ENCODE results near the gene ZMIZ1. TPM values are rescaled to one million over a fixed set of nuclear protein-coding genes. Genes with fewer than 3 reads are reported as not detected.

Gene ZMIZ1
- total RNA-seq, 1 experiment from 2014 or later, result 20.4 TPM

DNA sequence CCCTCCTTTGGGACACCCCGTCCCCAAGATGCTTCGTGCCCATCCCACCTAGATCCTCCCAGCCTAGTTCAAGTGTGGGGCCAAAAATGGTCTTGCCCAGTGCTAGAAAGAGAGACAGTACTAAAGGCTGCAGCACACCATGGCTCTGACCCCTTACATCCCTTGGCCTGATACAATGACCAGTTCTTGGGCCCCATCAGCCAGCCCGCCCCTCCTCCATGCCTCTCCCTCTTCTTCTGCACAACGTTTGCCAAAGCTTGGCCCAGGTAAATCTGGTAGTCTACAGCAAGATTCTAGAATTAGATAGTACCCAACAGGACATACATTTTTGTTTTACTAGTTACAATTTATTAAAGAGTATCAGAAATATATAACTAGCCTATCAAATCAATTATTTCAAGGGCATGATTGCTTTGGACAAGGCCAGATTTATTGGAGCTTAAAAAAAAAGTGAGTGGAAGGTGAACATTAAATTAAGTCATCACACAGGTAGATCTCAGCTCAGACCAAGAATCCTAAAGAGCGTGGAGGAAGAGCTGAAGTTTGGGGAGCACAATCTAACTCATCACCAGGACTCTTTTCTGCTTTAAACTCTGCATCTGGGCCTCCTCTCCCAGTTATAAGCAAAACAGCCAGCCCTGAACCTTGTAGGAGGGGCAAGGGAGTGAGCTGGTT is 69.8 kb downstream of the ZMIZ1 start:
- Histone ChIP-seq H3K36me3 (replicated peaks; ENCODE audit: control insufficient read depth, insufficient read depth, low read length) (no peaks in the 10 kb centered on the region; the same call in none of the 2 replicates), H3K4me3 (ENCODE audit: insufficient read depth, low read depth, low read length) (no peak overlapping the region), H3K27me3 (ENCODE audit: control insufficient read depth, insufficient read depth, low read length) (no peaks in the 10 kb centered on the region)
- no peak for DNase-seq

DNA sequence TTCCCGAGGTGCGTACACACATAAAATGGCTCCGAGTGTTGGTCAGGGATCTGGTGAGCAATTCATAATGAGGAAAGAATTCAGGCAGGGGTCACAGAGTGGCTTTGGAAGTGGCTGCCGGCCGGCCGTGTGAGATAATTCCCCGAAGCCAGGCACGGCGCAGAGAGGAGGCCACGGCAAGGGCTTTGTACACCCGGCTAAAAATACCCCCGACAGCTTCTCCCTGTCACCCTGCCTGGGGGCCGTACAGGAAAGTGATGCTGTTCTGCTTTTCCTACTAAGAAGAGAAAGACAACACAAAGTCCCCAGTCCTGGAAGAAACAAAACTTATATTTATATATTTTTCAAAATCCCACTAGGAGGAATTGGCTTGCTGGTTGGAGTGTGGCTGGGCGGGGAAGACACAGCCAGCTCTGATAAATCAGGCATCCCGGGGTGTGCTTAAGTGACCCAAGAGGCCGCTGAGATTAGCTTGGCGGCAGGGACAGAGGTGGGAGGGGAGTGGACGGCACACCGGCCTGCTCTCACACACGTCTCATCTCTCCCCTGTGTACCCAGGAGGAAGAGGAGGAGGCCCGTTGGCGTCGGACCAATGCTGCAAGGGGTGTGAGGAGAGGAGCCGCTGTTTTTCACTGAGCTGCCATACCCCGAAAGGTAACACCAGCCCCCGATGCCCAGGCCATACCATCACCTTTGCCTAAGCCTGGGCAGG is 70.5 kb downstream of the ZMIZ1 start:
- Histone ChIP-seq H3K4me3 (ENCODE audit: insufficient read depth, low read depth, low read length) (no peak overlapping the region), H3K27me3 (ENCODE audit: control insufficient read depth, insufficient read depth, low read length) (no peaks in the 10 kb centered on the region), H3K36me3 (replicated peaks; ENCODE audit: control insufficient read depth, insufficient read depth, low read length) (no peaks in the 10 kb centered on the region; the same call in none of the 2 replicates)
- no peak for DNase-seq

DNA sequence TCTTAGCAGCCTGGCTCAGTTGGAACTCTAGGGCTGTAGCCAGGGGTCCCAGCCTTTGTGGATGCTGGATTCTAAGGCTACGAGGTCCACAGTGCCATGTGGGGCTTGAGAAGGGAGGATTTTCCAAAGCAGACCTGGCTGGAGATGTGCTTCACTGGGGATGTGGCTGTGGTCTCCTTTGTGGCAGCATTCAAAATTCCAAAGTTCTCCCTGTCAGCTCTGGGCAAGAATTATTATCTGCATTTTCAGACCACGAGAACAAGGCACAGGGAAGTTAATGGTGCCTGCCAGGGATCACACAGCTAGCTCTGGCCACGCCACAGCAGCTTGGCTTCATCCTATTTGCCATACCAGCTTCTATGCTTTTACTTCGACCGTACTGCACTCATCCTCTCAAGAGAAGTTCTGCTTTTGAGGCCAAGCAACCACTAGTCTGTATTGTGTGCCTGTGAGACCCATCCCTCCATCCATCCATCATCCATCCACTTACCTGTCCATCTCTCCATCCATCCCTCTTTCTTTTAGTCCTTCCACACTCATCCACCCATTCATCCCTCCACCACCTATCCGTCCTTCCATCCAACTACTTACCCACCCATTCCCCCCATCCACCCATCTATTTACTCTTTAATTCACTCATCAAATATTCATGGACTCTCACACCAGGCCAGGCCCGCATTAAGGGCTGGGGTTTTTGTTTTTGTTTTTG is 71.5 kb downstream of the ZMIZ1 start:
- H3K36me3 ChIP-seq (replicated peaks; ENCODE audit: control insufficient read depth, insufficient read depth, low read length), result no peaks in the 10 kb centered on the region; the same call in none of the 2 replicates
- no peak for DNase-seq
- H3K4me3 ChIP-seq (ENCODE audit: insufficient read depth, low read depth, low read length), result no peak overlapping the region
- H3K27me3 ChIP-seq (ENCODE audit: control insufficient read depth, insufficient read depth, low read length), result no peaks in the 10 kb centered on the region

DNA sequence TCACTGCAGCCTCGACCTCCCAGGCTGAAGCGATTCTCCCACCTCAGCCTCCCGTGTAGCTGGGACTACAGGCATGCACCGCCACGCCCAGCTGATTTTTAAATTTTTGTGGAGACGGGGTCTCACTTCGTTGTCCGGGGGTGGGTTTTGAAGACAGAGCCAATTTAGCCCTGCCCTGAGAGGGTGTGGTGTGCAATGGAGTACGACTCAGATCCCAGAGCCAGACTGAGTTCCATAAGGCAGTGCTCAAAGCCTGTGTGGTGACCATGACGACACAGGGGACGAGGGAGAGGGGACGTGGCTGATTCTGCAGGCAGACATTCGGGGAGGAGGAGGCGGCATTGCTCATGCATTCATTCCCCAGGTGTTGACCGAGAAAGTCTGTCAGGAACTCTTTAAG is 72.1 kb downstream of the ZMIZ1 start:
- Histone ChIP-seq H3K4me3 (ENCODE audit: insufficient read depth, low read depth, low read length) (no peak overlapping the region), H3K36me3 (replicated peaks; ENCODE audit: control insufficient read depth, insufficient read depth, low read length) (no peaks in the 10 kb centered on the region; the same call in none of the 2 replicates), H3K27me3 (ENCODE audit: control insufficient read depth, insufficient read depth, low read length) (no peaks in the 10 kb centered on the region)
- DNase-seq, result no peak

DNA sequence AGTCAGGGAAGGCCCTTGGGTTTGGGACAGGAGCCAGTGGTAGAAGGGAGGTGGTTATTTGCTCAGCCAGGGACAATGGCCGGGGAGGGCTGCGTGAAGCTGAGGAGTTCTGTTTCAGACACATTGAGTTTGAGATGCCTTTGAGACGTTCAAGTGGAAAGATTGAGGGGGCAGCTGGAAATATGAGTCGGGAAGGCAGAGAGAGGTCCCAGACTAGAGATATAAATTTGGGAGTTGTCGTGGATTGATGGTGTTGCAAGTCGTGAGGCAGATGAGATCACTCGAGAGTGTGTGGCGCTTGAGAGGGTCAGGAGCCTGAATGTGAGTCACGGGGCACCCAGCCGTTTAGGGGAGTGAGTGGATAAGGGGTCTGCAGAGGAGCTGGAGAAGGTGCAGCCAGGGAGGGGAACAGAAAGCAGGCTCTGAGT is 73.3 kb downstream of the ZMIZ1 start:
- no peak overlapping the region for H3K4me3 ChIP-seq (ENCODE audit: insufficient read depth, low read depth, low read length)
- DNase-seq, result no peak
- no peaks in the 10 kb centered on the region; the same call in none of the 2 replicates for H3K36me3 ChIP-seq (replicated peaks; ENCODE audit: control insufficient read depth, insufficient read depth, low read length)
- no peaks in the 10 kb centered on the region for H3K27me3 ChIP-seq (ENCODE audit: control insufficient read depth, insufficient read depth, low read length)

DNA sequence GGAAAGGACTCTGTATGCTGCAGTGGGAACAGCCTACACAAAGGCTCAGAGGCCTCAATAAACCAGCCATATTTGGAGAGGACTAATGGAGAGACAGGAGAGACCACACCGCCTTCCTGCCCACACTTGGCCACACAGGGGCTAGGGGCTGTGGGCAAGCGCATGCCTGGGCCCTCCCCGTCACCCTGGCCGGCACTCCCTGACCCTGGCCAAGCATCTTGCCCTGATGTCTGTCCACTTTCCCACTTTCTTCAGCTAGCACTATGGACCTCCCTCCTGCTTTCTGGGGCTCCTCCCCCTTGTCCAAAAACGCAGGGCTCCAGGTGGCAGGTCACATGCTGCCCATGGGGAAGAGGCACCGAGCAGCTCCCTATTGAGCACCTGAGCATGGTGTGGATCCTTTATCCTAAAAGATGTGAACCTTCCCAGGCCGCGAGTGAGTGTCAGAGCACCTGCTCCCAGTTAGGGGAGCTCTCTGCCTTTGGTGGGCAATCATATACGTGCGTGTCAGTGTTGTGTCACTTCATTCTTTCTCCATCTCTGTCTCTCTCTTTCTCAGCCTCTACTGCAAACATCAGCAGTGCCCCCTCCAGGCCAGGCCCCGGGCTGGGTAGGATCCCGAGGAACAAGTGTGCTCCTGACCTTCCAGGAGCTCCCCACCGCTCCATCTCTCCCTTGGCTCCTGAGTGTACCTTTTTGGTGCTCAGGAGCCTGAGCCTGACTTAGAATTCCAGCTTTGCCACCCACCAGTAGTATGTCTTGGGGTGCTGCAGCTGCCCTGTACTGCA is 74.0 kb downstream of the ZMIZ1 start:
- no peaks in the 10 kb centered on the region; the same call in none of the 2 replicates for H3K36me3 ChIP-seq (replicated peaks; ENCODE audit: control insufficient read depth, insufficient read depth, low read length)
- no peaks in the 10 kb centered on the region for H3K27me3 ChIP-seq (ENCODE audit: control insufficient read depth, insufficient read depth, low read length)
- no peak overlapping the region for H3K4me3 ChIP-seq (ENCODE audit: insufficient read depth, low read depth, low read length)
- peak; percentile 78 for DNase-seq

DNA sequence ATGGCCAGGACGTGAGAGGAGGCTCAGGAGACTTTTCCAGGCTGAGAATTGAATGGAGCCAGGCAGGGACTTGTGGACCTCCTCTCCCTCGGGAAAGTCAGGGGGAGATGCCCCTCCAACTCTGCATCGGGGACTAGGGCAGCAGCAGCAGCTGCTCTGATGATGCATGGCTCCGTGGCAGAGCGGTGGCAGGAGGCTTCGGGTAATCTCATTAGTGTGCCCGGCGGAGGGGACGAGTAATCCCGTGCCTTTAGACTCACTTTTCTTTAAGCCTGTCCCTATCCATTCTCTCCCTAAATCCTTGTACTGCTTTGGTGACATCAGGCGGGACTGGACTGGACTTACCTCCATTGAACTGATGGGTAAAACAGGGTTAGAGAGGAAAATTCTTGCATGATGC is 75.1 kb downstream of the ZMIZ1 start:
- H3K4me3 ChIP-seq (ENCODE audit: insufficient read depth, low read depth, low read length), result no peak overlapping the region
- H3K36me3 ChIP-seq (replicated peaks; ENCODE audit: control insufficient read depth, insufficient read depth, low read length), result no peaks in the 10 kb centered on the region; the same call in none of the 2 replicates
- H3K27me3 ChIP-seq (ENCODE audit: control insufficient read depth, insufficient read depth, low read length), result no peaks in the 10 kb centered on the region
- DNase-seq, result no peak

DNA sequence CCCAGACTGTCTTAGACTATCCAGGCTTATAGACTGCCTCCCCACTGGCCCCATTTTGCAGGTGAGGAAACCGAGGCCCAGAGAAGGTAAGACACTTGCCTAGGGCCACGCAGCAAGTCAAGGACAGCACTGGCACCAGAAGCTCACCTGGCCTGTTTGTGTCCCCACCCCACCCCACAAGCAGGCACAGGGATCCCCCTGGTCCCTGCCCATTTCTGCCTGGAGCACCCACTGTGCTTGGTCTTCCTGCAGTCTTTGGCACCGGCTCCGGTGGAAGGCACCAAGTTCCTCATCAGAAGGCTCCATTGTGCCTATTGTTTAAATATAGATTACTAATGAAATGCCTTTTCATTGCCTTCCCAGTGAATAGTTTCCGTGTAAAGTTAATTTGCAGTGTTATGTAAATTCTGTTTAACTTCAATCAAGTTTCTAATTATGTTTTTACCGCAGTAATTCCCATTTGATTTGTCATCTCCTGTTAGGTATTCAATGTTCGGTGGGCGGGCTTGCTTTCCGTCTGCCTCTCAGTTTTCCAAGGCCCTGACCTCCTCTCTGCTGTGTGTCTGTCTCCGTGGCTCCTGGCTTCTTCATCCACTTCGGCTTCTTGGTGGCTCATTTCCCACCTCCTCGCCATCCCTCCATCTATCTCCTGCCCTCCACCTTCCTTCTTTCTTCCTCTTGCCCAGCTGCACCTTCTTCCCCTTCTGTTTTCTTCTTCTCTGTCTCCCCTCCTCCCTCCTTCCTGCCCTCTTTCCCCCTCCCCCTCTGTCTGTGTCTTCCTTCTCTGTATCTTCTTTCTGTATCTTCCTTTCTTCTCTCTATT is 75.8 kb downstream of the ZMIZ1 start:
- no peak overlapping the region for H3K4me3 ChIP-seq (ENCODE audit: insufficient read depth, low read depth, low read length)
- H3K36me3 ChIP-seq (replicated peaks; ENCODE audit: control insufficient read depth, insufficient read depth, low read length), result no peaks in the 10 kb centered on the region; the same call in none of the 2 replicates
- DNase-seq, result peak; percentile 60
- H3K27me3 ChIP-seq (ENCODE audit: control insufficient read depth, insufficient read depth, low read length), result no peaks in the 10 kb centered on the region

DNA sequence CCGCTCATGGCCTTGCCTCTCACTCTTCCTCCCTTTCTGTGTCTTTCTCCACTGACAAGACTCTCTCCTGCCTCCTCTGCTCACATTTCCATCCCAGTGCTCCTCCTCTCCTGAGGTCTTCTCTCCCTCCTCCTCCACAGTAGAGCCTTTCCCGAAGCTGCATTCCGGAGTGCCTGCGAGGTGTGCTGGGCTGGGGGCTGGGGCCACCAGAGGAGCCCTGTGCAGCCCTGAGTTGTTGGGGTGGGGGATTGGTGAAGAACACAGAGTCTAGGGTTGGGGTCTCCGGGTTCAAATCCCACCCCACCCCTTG is 76.4 kb downstream of the ZMIZ1 start:
- no peaks in the 10 kb centered on the region; the same call in 1 of the 2 replicates for H3K36me3 ChIP-seq (replicated peaks; ENCODE audit: control insufficient read depth, insufficient read depth, low read length)
- peak; percentile 78 for DNase-seq
- no peak overlapping the region for H3K4me3 ChIP-seq (ENCODE audit: insufficient read depth, low read depth, low read length)
- no peaks in the 10 kb centered on the region for H3K27me3 ChIP-seq (ENCODE audit: control insufficient read depth, insufficient read depth, low read length)

DNA sequence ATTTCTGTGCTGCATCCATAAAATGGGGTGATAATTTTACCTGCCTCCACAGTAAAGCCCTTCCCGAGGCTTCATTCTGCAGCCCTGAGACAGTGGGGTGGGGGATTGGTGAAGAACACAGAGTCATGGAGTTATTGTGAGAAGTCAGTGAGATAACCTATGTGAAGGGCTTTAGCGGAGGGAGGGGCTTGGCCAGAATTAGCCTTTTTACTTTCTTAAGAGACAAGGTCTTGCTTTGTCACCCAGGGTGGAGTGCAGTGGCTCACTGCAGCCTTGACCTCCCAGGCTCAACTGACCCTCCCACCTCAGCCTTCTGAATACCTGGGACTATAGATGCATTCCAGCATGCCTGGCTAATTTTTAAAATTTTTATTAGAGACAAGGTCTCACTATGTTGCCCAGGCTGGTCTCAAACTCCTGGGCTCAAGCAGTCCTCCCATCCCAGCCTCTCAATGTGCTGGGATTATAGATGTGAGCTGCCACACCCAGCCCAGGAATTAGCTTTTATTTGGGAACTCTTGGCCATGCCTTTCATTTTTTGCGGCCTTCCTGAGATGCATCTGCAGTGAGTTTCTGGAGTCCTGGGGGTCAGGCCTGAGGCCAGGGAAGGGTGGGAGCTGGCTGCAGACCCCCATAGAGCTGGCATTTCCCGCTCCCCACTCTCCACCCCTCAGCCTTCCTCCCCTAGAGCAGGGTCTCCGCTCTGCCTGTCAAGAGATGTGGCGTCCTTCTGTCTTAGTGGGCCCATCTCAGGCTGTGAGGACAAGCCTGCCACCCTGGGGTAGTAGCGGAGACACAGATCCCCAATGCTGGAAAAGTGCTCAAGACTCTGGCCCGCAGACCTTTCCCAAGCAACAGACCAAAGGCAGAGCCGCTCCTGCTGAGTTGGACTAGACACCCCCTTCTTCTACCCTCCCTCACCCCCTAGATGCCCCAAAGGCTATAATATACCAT is 77.0 kb downstream of the ZMIZ1 start:
- DNase-seq, result peak; percentile 56
- no peaks in the 10 kb centered on the region for H3K27me3 ChIP-seq (ENCODE audit: control insufficient read depth, insufficient read depth, low read length)
- H3K4me3 ChIP-seq (ENCODE audit: insufficient read depth, low read depth, low read length), result no peak overlapping the region
- H3K36me3 ChIP-seq (replicated peaks; ENCODE audit: control insufficient read depth, insufficient read depth, low read length), result no peaks in the 10 kb centered on the region

DNA sequence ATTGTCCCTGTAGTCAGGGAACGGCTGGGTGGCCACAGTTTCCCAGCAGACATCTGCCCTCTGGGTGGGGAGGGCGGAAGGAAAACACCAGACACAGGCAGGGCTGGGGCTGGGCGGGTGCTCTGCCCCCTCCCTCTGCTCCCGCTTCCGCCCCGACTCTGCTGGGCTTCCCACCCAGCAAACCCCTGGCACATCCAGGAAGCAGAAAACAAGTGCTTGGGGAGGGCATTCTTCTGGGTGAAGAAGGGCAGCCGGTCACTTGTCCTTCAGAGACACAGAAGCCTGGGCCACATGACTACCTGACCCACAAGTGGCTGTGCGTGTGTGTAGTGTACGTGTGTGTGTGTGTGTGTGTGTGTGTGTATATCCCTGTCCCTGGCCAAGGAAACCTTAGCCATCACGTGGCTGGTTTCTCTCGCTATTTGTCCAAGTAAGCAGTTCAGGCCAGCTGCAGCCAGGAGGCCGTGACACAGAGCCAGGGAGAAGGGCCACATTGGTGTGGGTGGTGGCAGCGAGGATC is 77.9 kb downstream of the ZMIZ1 start:
- no peak for DNase-seq
- Histone ChIP-seq H3K4me3 (ENCODE audit: insufficient read depth, low read depth, low read length) (no peak overlapping the region), H3K27me3 (ENCODE audit: control insufficient read depth, insufficient read depth, low read length) (no peaks in the 10 kb centered on the region), H3K36me3 (replicated peaks; ENCODE audit: control insufficient read depth, insufficient read depth, low read length) (no peaks in the 10 kb centered on the region)

DNA sequence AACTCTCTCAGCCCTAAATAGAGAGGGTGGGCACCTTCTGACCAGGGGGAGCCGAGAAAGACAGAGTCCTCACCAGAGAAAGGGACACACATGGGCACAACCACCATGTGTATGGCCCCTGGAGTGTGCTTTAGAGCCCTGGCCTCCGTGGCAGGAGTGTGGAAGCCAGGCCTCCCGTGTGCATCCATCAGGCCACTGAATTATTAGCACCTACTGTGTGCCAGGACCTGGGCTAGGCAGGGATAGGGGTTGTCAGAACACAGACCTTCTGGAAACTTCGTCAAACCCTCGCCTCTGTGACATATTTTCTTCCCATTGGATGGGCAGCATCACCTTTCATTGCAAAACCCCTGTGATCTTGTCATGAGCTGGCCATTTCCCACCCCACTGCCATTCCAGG is 78.5 kb downstream of the ZMIZ1 start:
- no peak overlapping the region for H3K4me3 ChIP-seq (ENCODE audit: insufficient read depth, low read depth, low read length)
- no peaks in the 10 kb centered on the region for H3K27me3 ChIP-seq (ENCODE audit: control insufficient read depth, insufficient read depth, low read length)
- no peak for DNase-seq
- no peaks in the 10 kb centered on the region for H3K36me3 ChIP-seq (replicated peaks; ENCODE audit: control insufficient read depth, insufficient read depth, low read length)

All from H7 (cell line).